ENCODE results near the gene DAB2IP. TPM values are rescaled to one million over a fixed set of nuclear protein-coding genes. Genes with fewer than 3 reads are reported as not detected.

DAB2IP gene
- total and polyA plus RNA-seq, 4 donors = 16.6 to 58.9 (median 40.3) TPM

GRCh38 chr9:121830441-121831140 lies 179.2 kb downstream of the DAB2IP start:
- Histone ChIP-seq H3K36me3 (ENCODE audit: control insufficient read depth, insufficient read depth, low read length) (no peaks in the 10 kb centered on the region), H3K27me3 (ENCODE audit: control insufficient read depth, insufficient read depth, low read length) (no peaks in the 10 kb centered on the region), H3K27ac (ENCODE audit: low read depth, low read length) (no peak overlapping the region), H3K9me3 (ENCODE audit: control insufficient read depth, insufficient read depth, low read length) (no peaks in the 10 kb centered on the region), H3K4me1 (ENCODE audit: control insufficient read depth, insufficient read depth, low read length) (peaks cover 9% of the 10 kb centered on the region), H3K4me3 (ENCODE audit: low read depth, low read length) (no peak overlapping the region)
- 86% methylated on average over 3 of the region's 3 CpGs for WGBS (ENCODE audit: insufficient coverage)
- no peak for DNase-seq (ENCODE audit: low read depth in 4 of 6, low spot score in 6 of 6)

GRCh38 chr9:121831869-121832268 lies 180.4 kb downstream of the DAB2IP start:
- no peaks in the 10 kb centered on the region for H3K27me3 ChIP-seq (ENCODE audit: control insufficient read depth, insufficient read depth, low read length)
- H3K4me3 ChIP-seq (ENCODE audit: low read depth, low read length) = no peak overlapping the region
- H3K36me3 ChIP-seq (ENCODE audit: control insufficient read depth, insufficient read depth, low read length) = no peaks in the 10 kb centered on the region
- no peak overlapping the region for H3K27ac ChIP-seq (ENCODE audit: low read depth, low read length)
- WGBS (ENCODE audit: insufficient coverage) = 90% methylated on average over 3 of the region's 3 CpGs
- no peaks in the 10 kb centered on the region for H3K9me3 ChIP-seq (ENCODE audit: control insufficient read depth, insufficient read depth, low read length)
- peaks cover 9% of the 10 kb centered on the region for H3K4me1 ChIP-seq (ENCODE audit: control insufficient read depth, insufficient read depth, low read length)
- DNase-seq (ENCODE audit: low read depth in 4 of 6, low spot score in 6 of 6) = no peak

- no peak overlapping the region for H3K27ac ChIP-seq (ENCODE audit: low read depth, low read length)
- H3K36me3 ChIP-seq (ENCODE audit: control insufficient read depth, insufficient read depth, low read length) = no peaks in the 10 kb centered on the region
- DNase-seq (ENCODE audit: low read depth in 4 of 6, low spot score in 6 of 6) = no peak
- peaks cover 13% of the 10 kb centered on the region for H3K4me1 ChIP-seq (ENCODE audit: control insufficient read depth, insufficient read depth, low read length)
- no peaks in the 10 kb centered on the region for H3K27me3 ChIP-seq (ENCODE audit: control insufficient read depth, insufficient read depth, low read length)
- H3K4me3 ChIP-seq (ENCODE audit: low read depth, low read length) = no peak overlapping the region
- WGBS (ENCODE audit: insufficient coverage) = 76% methylated on average over 8 of the region's 9 CpGs
- H3K9me3 ChIP-seq (ENCODE audit: control insufficient read depth, insufficient read depth, low read length) = no peaks in the 10 kb centered on the region
Measured at GRCh38 chr9:121833061-121833460, 181.6 kb downstream of the DAB2IP start.

Other genes with a start within 250 kb of the DAB2IP start
- gene GGTA1, start 151.8 kb upstream of the DAB2IP start, total RNA-seq = 10 to 100 TPM in 1 of 2 donors, 1 to 10 TPM in 1; 7.6 to 12.0 TPM
- 1 to 10 TPM; 4.5 to 4.8 TPM for gene GGTA1, start 151.8 kb upstream of the DAB2IP start, polyA plus RNA-seq (ENCODE audit: insufficient read length in 2 of 2)